ENCODE measurements around the gene ZNF385B.

ZNF385B gene

GRCh38 chr2:179811042-179811441 is 50.4 kb downstream of the ZNF385B start:
- H3K27ac ChIP-seq (ENCODE audit: low read depth, low read length), result no peak overlapping the region
- H3K4me1 ChIP-seq (ENCODE audit: control insufficient read depth in 5 of 5, insufficient read depth in 5 of 5, low read length in 5 of 5), result no peaks in the 10 kb centered on the region
- H3K9ac ChIP-seq (ENCODE audit: low read length in 5 of 5), result no peak overlapping the region
- no peaks in the 10 kb centered on the region for H3K27me3 ChIP-seq (ENCODE audit: control insufficient read depth in 5 of 5, insufficient read depth in 4 of 5, low read length in 5 of 5)
- H3K36me3 ChIP-seq (ENCODE audit: control insufficient read depth in 5 of 5, insufficient read depth in 5 of 5, low read length in 5 of 5), result no peaks in the 10 kb centered on the region
- H3K9me3 ChIP-seq (ENCODE audit: control insufficient read depth in 5 of 5, low read length in 5 of 5), result peaks cover 0 to 7% (median 0%) of the 10 kb centered on the region in 5 donors
- no peak overlapping the region for H3K4me3 ChIP-seq (ENCODE audit: low read depth in 1 of 5, low read length in 5 of 5)

DNA sequence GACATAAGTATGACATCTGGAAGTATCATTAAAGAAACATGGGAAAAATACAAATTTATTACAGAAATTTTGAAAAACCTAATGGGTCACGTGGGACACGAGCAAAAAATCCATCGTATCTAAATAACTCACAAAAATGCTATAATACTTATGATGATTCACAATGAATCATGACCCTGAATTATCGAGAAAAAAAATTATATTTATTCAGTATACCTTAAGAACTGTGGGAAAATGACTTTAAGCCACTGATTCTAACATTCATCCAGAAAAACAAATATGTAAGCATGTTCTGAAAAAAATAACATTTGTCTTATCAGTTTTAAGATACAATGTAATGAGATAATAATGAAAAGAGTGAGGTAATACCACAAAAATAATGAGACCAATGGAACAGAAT is 51.8 kb downstream of the ZNF385B start:
- Histone ChIP-seq H3K36me3 (ENCODE audit: control insufficient read depth in 5 of 5, insufficient read depth in 5 of 5, low read length in 5 of 5) (no peaks in the 10 kb centered on the region), H3K27ac (ENCODE audit: low read depth, low read length) (no peak overlapping the region), H3K27me3 (ENCODE audit: control insufficient read depth in 5 of 5, insufficient read depth in 4 of 5, low read length in 5 of 5) (no peaks in the 10 kb centered on the region), H3K9ac (ENCODE audit: low read length in 5 of 5) (no peak overlapping the region), H3K4me3 (ENCODE audit: low read depth in 1 of 5, low read length in 5 of 5) (no peak overlapping the region), H3K4me1 (ENCODE audit: control insufficient read depth in 5 of 5, insufficient read depth in 5 of 5, low read length in 5 of 5) (no peaks in the 10 kb centered on the region), H3K9me3 (ENCODE audit: control insufficient read depth in 5 of 5, low read length in 5 of 5) (peaks cover 0 to 7% (median 0%) of the 10 kb centered on the region in 5 donors)

DNA sequence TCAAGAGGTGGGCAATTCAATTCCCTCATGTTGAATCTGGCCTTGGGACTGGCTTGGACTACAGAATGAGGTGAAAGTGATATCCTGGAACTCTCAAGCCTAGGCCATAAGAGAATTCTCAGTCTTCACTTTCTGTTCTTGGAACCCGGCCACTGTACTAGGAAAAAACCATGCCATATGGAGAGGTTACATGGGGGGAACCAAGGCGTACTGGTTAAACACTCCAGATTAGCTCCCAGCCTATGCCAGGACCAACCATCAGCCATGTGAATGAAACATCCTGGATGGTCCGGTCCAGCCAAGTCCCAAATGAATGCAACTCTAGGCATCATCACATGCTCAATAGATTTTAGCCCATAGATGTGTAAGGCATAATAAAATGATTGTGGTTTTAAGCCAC is 56.4 kb downstream of the ZNF385B start:
- H3K27ac ChIP-seq (ENCODE audit: low read depth, low read length), result no peak overlapping the region
- no peak overlapping the region for H3K4me3 ChIP-seq (ENCODE audit: low read depth in 1 of 5, low read length in 5 of 5)
- H3K27me3 ChIP-seq (ENCODE audit: control insufficient read depth in 5 of 5, insufficient read depth in 4 of 5, low read length in 5 of 5), result no peaks in the 10 kb centered on the region
- H3K9ac ChIP-seq (ENCODE audit: low read length in 5 of 5), result no peak overlapping the region
- no peaks in the 10 kb centered on the region for H3K36me3 ChIP-seq (ENCODE audit: control insufficient read depth in 5 of 5, insufficient read depth in 5 of 5, low read length in 5 of 5)
- H3K4me1 ChIP-seq (ENCODE audit: control insufficient read depth in 5 of 5, insufficient read depth in 5 of 5, low read length in 5 of 5), result no peaks in the 10 kb centered on the region
- H3K9me3 ChIP-seq (ENCODE audit: control insufficient read depth in 5 of 5, low read length in 5 of 5), result no peaks in the 10 kb centered on the region

GRCh38 chr2:179804206-179804605 is 57.2 kb downstream of the ZNF385B start:
- H3K4me1 ChIP-seq (ENCODE audit: control insufficient read depth in 5 of 5, insufficient read depth in 5 of 5, low read length in 5 of 5), result no peaks in the 10 kb centered on the region
- no peaks in the 10 kb centered on the region for H3K27me3 ChIP-seq (ENCODE audit: control insufficient read depth in 5 of 5, insufficient read depth in 4 of 5, low read length in 5 of 5)
- H3K36me3 ChIP-seq (ENCODE audit: control insufficient read depth in 5 of 5, insufficient read depth in 5 of 5, low read length in 5 of 5), result no peaks in the 10 kb centered on the region
- no peak overlapping the region for H3K27ac ChIP-seq (ENCODE audit: low read depth, low read length)
- no peak overlapping the region for H3K9ac ChIP-seq (ENCODE audit: low read length in 5 of 5)
- H3K4me3 ChIP-seq (ENCODE audit: low read depth in 1 of 5, low read length in 5 of 5), result no peak overlapping the region
- H3K9me3 ChIP-seq (ENCODE audit: control insufficient read depth in 5 of 5, low read length in 5 of 5), result no peaks in the 10 kb centered on the region

DNA sequence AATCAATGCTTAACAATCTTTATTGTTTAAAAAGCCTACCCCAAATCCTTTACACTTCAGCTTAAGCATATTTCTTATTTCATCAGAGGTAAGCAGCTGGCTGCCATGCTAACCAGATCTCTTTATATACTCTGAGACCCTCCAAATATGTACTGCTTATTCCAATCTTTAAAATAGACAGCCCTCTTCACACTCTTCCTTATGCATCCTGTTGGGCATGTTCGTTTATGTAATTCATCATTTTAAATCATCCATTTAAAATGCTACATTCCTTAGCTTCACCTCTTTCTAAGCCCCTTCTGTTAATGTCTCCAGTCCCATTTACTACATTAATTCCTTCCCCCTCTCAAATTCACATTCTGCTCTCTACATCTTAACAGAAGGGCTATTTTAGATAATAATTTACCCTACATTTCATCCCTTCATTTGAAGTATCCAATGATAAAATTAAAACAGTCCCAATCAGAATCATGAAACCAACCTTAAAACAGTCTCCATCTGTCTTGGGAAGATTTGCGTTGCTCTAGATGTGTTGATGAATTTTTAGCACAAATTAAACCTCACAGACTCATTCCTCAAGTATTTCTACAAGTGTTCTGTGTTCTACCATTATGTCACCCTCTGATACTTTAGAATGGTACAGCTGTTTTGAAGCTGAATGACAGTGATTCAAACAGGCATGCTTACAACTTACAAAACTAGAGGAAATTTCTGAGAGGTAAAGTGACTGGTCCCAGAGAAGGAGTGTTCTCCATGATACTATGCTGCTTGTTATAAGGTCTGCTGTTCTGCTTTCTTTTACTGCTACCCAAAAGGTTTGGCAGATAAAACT is 59.1 kb downstream of the ZNF385B start:
- Histone ChIP-seq H3K27ac (ENCODE audit: low read depth, low read length) (no peak overlapping the region), H3K27me3 (ENCODE audit: control insufficient read depth in 5 of 5, insufficient read depth in 4 of 5, low read length in 5 of 5) (no peaks in the 10 kb centered on the region), H3K9me3 (ENCODE audit: control insufficient read depth in 5 of 5, low read length in 5 of 5) (no peaks in the 10 kb centered on the region), H3K4me1 (ENCODE audit: control insufficient read depth in 5 of 5, insufficient read depth in 5 of 5, low read length in 5 of 5) (no peaks in the 10 kb centered on the region), H3K36me3 (ENCODE audit: control insufficient read depth in 5 of 5, insufficient read depth in 5 of 5, low read length in 5 of 5) (no peaks in the 10 kb centered on the region), H3K9ac (ENCODE audit: low read length in 5 of 5) (no peak overlapping the region), H3K4me3 (ENCODE audit: low read depth in 1 of 5, low read length in 5 of 5) (no peak overlapping the region)

DNA sequence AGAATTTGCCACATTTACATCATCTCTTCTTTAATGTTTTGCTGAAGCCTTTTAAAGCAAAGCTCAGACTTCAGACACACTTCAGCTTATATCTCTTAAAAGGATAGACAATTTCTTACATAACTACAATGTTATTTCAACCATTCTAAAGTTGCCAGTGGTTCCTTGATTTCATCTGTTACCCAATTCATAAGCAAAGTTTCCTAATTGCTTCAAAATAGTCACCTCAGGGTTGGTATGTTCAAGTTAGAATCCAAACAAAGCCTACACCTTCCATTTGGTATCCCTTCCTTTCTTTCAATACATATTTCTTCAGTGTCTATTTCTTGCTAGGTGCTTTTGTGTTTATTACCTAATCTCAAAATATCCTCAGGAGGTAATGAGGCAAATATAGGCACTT is 60.6 kb downstream of the ZNF385B start:
- Histone ChIP-seq H3K9me3 (ENCODE audit: control insufficient read depth in 5 of 5, low read length in 5 of 5) (no peaks in the 10 kb centered on the region), H3K36me3 (ENCODE audit: control insufficient read depth in 5 of 5, insufficient read depth in 5 of 5, low read length in 5 of 5) (no peaks in the 10 kb centered on the region), H3K4me3 (ENCODE audit: low read depth in 1 of 5, low read length in 5 of 5) (no peak overlapping the region), H3K27me3 (ENCODE audit: control insufficient read depth in 5 of 5, insufficient read depth in 4 of 5, low read length in 5 of 5) (no peaks in the 10 kb centered on the region), H3K4me1 (ENCODE audit: control insufficient read depth in 5 of 5, insufficient read depth in 5 of 5, low read length in 5 of 5) (no peaks in the 10 kb centered on the region), H3K27ac (ENCODE audit: low read depth, low read length) (no peak overlapping the region), H3K9ac (ENCODE audit: low read length in 5 of 5) (no peak overlapping the region)

GRCh38 chr2:179796213-179797007 is 65.0 kb downstream of the ZNF385B start:
- Histone ChIP-seq H3K27ac (ENCODE audit: low read depth, low read length) (no peak overlapping the region), H3K9me3 (ENCODE audit: control insufficient read depth in 5 of 5, low read length in 5 of 5) (no peaks in the 10 kb centered on the region), H3K4me1 (ENCODE audit: control insufficient read depth in 5 of 5, insufficient read depth in 5 of 5, low read length in 5 of 5) (no peaks in the 10 kb centered on the region), H3K36me3 (ENCODE audit: control insufficient read depth in 5 of 5, insufficient read depth in 5 of 5, low read length in 5 of 5) (no peaks in the 10 kb centered on the region), H3K4me3 (ENCODE audit: low read depth in 1 of 5, low read length in 5 of 5) (no peak overlapping the region), H3K27me3 (ENCODE audit: control insufficient read depth in 5 of 5, insufficient read depth in 4 of 5, low read length in 5 of 5) (no peaks in the 10 kb centered on the region), H3K9ac (ENCODE audit: low read length in 5 of 5) (no peak overlapping the region)

DNA sequence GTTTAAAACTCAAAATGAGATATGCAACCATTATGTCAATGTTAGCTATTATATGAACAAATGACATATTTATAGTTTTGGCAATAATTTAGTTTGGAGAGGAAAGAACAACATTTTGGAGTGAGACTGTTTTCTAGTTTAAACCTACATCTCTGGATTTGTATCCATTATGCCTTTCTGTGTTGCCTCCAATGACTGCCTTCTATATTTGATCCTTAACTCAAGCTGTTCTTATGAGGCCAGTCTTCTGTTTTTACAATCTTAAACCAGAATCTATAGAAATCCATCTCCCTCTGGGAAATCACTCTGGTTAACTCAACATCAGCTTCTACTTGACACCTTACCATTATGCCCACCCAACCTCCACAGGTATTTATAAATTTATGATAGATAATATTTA is 67.5 kb downstream of the ZNF385B start:
- H3K9me3 ChIP-seq (ENCODE audit: control insufficient read depth in 5 of 5, low read length in 5 of 5), result no peaks in the 10 kb centered on the region
- H3K27ac ChIP-seq (ENCODE audit: low read depth, low read length), result no peak overlapping the region
- H3K4me1 ChIP-seq (ENCODE audit: control insufficient read depth in 5 of 5, insufficient read depth in 5 of 5, low read length in 5 of 5), result no peaks in the 10 kb centered on the region
- no peak overlapping the region for H3K9ac ChIP-seq (ENCODE audit: low read length in 5 of 5)
- no peak overlapping the region for H3K4me3 ChIP-seq (ENCODE audit: low read depth in 1 of 5, low read length in 5 of 5)
- no peaks in the 10 kb centered on the region for H3K27me3 ChIP-seq (ENCODE audit: control insufficient read depth in 5 of 5, insufficient read depth in 4 of 5, low read length in 5 of 5)
- no peaks in the 10 kb centered on the region for H3K36me3 ChIP-seq (ENCODE audit: control insufficient read depth in 5 of 5, insufficient read depth in 5 of 5, low read length in 5 of 5)

- H3K9me3 ChIP-seq (ENCODE audit: control insufficient read depth in 5 of 5, low read length in 5 of 5), result no peaks in the 10 kb centered on the region
- H3K4me3 ChIP-seq (ENCODE audit: low read depth in 1 of 5, low read length in 5 of 5), result no peak overlapping the region
- H3K9ac ChIP-seq (ENCODE audit: low read length in 5 of 5), result no peak overlapping the region
- H3K27ac ChIP-seq (ENCODE audit: low read depth, low read length), result no peak overlapping the region
- H3K4me1 ChIP-seq (ENCODE audit: control insufficient read depth in 5 of 5, insufficient read depth in 5 of 5, low read length in 5 of 5), result no peaks in the 10 kb centered on the region
- H3K36me3 ChIP-seq (ENCODE audit: control insufficient read depth in 5 of 5, insufficient read depth in 5 of 5, low read length in 5 of 5), result no peaks in the 10 kb centered on the region
- H3K27me3 ChIP-seq (ENCODE audit: control insufficient read depth in 5 of 5, insufficient read depth in 4 of 5, low read length in 5 of 5), result no peaks in the 10 kb centered on the region
Measured at GRCh38 chr2:179793238-179793637, 68.2 kb downstream of the ZNF385B start.

Data from subcutaneous abdominal adipose tissue (tissue), 5 donors.